ENCODE measurements around the gene MS4A4A. TPM values are rescaled to one million over a fixed set of nuclear protein-coding genes. Genes with fewer than 3 reads are reported as not detected.

MS4A4A gene
- total and polyA plus RNA-seq, 2 experiments from 2014 or later: 0.48 to 5.3 TPM

DNA sequence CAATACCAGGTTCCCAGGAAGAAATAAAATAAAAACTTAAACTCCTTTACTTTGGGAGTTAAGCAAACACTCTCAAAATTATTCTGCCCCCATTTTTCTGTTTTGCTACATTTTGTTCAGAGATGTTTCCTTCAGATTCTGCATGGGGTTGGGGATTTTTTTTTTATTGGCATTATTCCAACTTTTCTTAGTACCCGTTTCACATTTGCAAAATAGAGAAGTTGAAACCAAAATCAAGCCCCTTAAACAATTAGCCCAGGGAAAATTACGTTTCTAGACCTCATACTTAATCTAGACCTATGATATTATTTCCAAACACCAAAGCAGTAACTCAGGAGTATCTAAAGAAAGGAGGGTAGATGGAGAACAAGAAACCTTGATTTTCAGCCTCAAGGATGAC lies 77.3 kb downstream of the MS4A4A start:
- no peak for DNase-seq (ENCODE audit: low spot score)
- Histone ChIP-seq H3K36me3 (replicated peaks; ENCODE audit: insufficient read depth, low read depth) (no peaks in the 10 kb centered on the region), H3K4me1 (ENCODE audit: insufficient read depth) (no peaks in the 10 kb centered on the region), H2AFZ (no peak overlapping the region), H3K27me3 (no peaks in the 10 kb centered on the region), H3K4me3 (no peak overlapping the region), H3K9me2 (replicated peaks; ENCODE audit: insufficient read depth) (no peaks in the 10 kb centered on the region), H3K9me3 (ENCODE audit: low read depth) (no peaks in the 10 kb centered on the region), H4K20me1 (ENCODE audit: insufficient read depth, poor library complexity, severe bottlenecking) (no peaks in the 10 kb centered on the region), H3K27ac (no peak overlapping the region), H3K4me2 (no peak overlapping the region), H3K79me2 (no peaks in the 10 kb centered on the region)
- TF ChIP-seq EZH2phosphoT487 (IDR thresholded peaks at IDR 0.05; ENCODE audit: low read depth, severe bottlenecking, unreplicated experiment): no peak
- TF ChIP-seq, protein P1, sequence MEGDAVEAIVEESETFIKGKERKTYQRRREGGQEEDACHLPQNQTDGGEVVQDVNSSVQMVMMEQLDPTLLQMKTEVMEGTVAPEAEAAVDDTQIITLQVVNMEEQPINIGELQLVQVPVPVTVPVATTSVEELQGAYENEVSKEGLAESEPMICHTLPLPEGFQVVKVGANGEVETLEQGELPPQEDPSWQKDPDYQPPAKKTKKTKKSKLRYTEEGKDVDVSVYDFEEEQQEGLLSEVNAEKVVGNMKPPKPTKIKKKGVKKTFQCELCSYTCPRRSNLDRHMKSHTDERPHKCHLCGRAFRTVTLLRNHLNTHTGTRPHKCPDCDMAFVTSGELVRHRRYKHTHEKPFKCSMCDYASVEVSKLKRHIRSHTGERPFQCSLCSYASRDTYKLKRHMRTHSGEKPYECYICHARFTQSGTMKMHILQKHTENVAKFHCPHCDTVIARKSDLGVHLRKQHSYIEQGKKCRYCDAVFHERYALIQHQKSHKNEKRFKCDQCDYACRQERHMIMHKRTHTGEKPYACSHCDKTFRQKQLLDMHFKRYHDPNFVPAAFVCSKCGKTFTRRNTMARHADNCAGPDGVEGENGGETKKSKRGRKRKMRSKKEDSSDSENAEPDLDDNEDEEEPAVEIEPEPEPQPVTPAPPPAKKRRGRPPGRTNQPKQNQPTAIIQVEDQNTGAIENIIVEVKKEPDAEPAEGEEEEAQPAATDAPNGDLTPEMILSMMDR (IDR thresholded peaks at IDR 0.05; ENCODE audit: poor library complexity): no peak
- no peak for TF ChIP-seq EZH2 (IDR thresholded peaks at IDR 0.05; ENCODE audit: borderline replicate concordance)
- WGBS (ENCODE audit: low lambda C conversion rate, missing lambda C conversion rate): 50% methylated on average over 2 of the region's 2 CpGs

Other genes starting within 250 kb of the MS4A4A start
- not detected in 2 replicates for gene OOSP2, start 240.3 kb upstream of the MS4A4A start, total RNA-seq
- gene OOSP2, start 240.3 kb upstream of the MS4A4A start, polyA plus RNA-seq: not detected in 2 replicates
- gene MS4A3, start 224.0 kb upstream of the MS4A4A start, total RNA-seq: not detected in 2 replicates
- not detected in 2 replicates for gene MS4A3, start 224.0 kb upstream of the MS4A4A start, polyA plus RNA-seq
- not detected in 2 replicates for gene MS4A2, start 192.0 kb upstream of the MS4A4A start, total RNA-seq
- not detected in 2 replicates for gene MS4A2, start 192.0 kb upstream of the MS4A4A start, polyA plus RNA-seq
- 1.1 and 6.2 TPM in 2 replicates for gene MS4A6A, start 97.6 kb upstream of the MS4A4A start, total RNA-seq
- 1.4 and 5.8 TPM in 2 replicates for gene MS4A6A, start 97.6 kb upstream of the MS4A4A start, polyA plus RNA-seq
- gene MS4A4E, start 37.5 kb upstream of the MS4A4A start, total RNA-seq: not detected in 2 replicates
- gene MS4A4E, start 37.5 kb upstream of the MS4A4A start, polyA plus RNA-seq: 0.18 TPM in 1 of 2 replicates, not detected in the other
- gene MS4A6E, start 46.6 kb downstream of the MS4A4A start, total RNA-seq: not detected in 2 replicates
- gene MS4A6E, start 46.6 kb downstream of the MS4A4A start, polyA plus RNA-seq: not detected in 2 replicates
- 0.16 and 0.60 TPM in 2 replicates for gene MS4A7, start 97.9 kb downstream of the MS4A4A start, total RNA-seq
- 0.51 and 1.8 TPM in 2 replicates for gene MS4A7, start 97.9 kb downstream of the MS4A4A start, polyA plus RNA-seq
- gene MS4A14, start 115.8 kb downstream of the MS4A4A start, total RNA-seq: not detected in 2 replicates
- gene MS4A14, start 115.8 kb downstream of the MS4A4A start, polyA plus RNA-seq: not detected in 2 replicates
- gene MS4A5, start 148.9 kb downstream of the MS4A4A start, total RNA-seq: not detected in 2 replicates
- gene MS4A5, start 148.9 kb downstream of the MS4A4A start, polyA plus RNA-seq: not detected in 2 replicates
- gene MS4A1, start 175.2 kb downstream of the MS4A4A start, total RNA-seq: not detected in 2 replicates
- not detected in 2 replicates for gene MS4A1, start 175.2 kb downstream of the MS4A4A start, polyA plus RNA-seq
- gene MS4A12, start 212.1 kb downstream of the MS4A4A start, total RNA-seq: not detected in 2 replicates
- gene MS4A12, start 212.1 kb downstream of the MS4A4A start, polyA plus RNA-seq: not detected in 2 replicates
- gene MS4A13, start 234.7 kb downstream of the MS4A4A start, total RNA-seq: not detected in 2 replicates
- not detected in 2 replicates for gene MS4A13, start 234.7 kb downstream of the MS4A4A start, polyA plus RNA-seq

Data from hepatocyte (in vitro differentiated cells).